WI38 (cell line): ENCODE data around the gene PATL2.
"Not testable (repeated sequence)": the region's sequence is repeated elsewhere in the genome, so short reads cannot be mapped to it uniquely, and the experiment has no call there.

ENCODE experiments used
- H3K4me3 ChIP-seq: 2 replicates; pipeline ENCODE4 v1.5.1; 2011; ENCODE audit warnings: low read depth, mild to moderate bottlenecking, control low read depth, low read length
- CTCF ChIP-seq: IDR thresholded peaks from 2 replicates; pipeline ENCODE4 v1.5.1; 2012; ENCODE audit warnings: low read depth, mild to moderate bottlenecking, control low read depth, low read length

PATL2 gene

GRCh38 chr15:44710236-44711095, 657 bp downstream of the PATL2 start:
- peak; percentile 9; the same call in 1 of the 2 replicates for TF ChIP-seq CTCF
- peak overlapping the region; percentile 97 for H3K4me3 ChIP-seq

DNA sequence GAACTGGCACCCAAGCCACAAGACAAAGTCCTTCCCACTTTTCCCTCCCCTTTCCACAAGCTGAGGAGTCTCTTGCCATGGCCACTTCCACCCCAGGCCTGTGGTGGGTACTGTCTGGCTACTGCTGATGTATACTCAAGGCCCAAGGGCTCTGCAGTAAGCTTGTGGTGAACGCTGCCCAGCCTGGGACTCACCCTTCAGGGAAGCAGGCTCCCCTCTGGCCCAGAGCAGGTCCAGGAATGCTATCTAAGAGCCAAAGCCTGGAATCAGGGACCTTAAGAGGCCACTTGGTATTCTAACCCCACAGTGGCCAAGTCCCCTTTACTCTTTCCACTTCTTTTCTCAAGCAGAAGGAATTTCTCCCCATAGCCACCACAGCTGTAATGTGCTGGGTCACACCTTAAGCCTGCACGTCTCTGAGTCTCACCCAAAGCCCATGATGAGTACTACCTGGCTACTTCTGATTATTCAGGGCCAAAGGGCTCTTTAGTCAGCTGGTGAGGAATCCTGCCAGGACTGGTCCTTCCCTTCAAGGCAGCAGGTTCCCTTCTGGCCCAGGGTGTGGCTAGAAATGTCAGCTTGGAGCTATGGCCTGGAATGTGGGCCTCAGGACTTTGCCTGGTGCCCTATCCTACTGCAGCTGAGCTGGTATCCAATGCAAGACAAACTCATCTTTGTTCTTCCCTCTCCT, 4.0 kb downstream of the PATL2 start:
- no peak overlapping the region for H3K4me3 ChIP-seq
- TF ChIP-seq CTCF = no peak

DNA sequence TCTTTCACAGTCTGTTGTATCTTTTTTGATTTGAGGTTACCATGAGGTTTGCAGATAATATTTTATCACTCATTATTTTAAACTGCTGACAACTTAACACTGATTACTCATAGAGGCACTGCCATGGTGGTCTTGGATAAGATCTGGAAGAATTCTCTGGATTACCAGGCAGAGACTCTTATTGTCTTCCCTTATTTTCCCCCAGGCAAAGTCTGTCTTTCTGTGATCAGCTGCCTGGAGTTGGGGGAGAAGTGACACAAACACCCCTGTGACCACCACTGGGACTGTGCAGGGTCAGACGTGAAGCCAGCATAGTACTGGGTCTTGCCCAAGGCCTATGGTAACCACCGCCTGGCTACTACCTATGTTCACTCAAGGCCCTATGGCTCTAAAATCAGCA, 4.7 kb downstream of the PATL2 start:
- TF ChIP-seq CTCF = no peak
- H3K4me3 ChIP-seq = no peak overlapping the region

DNA sequence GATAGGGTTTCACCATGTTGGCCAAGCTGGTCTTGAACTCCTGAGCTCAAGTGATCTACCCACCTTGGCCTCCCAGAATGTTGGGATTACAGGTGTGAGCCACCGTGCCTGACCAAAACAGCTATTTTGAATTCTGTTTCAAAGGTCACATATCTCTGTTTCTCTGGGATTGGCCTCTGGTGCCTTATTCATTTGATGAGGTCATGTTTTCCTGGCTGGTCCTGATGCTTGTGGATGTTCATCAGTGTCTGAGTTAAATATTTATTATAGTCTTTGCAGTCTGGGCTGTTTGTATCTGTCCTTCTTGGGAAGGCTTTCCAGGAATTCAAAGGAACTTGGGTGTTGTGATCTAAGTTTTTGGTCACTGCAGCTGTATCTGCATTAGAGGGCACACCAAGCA, 5.1 kb downstream of the PATL2 start:
- TF ChIP-seq CTCF = no peak
- no peak overlapping the region for H3K4me3 ChIP-seq

DNA sequence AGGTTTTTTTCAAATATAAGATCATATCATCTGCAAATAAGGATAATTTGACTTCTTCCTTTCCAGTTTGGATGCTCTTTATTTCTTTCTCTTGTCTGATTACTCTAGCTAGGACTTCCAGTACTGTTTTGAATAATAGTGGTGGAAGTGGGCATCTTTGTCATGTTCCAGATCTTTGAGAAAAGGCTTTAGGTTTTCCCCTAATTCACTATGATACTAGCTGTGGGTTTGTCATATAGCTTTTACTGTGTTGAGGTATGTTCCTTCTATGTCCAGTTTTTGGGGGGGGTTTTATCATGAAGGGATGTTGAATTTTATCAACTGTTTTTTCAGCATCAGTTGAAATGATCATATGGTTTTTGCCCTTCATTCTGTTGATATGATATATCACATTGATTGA, 10.4 kb downstream of the PATL2 start:
- H3K4me3 ChIP-seq = not testable (repeated sequence)

DNA sequence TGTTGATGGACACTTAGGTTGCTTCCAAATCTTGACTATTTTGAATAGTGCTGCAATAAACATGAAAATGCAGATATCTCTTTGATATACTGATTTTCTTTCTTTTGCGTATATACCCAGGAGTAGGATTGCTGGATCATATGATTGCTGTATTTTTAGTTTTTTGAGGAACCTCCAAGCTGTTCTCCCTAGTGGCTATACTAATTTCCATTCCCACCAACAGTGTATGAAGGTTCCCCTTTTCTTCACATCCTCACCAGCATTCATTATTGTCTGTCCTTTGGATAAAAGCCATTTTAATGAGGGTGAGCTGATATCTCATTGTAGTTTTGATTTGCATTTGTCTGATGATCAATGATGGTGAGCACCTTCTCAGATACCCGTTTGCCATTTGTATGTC, 12.5 kb downstream of the PATL2 start:
- TF ChIP-seq CTCF = no peak
- H3K4me3 ChIP-seq = no peak overlapping the region

GRCh38 chr15:44697014-44697413, 14.1 kb downstream of the PATL2 start:
- no peak overlapping the region for H3K4me3 ChIP-seq
- no peak for TF ChIP-seq CTCF
